A673 (cell line): ENCODE results near the gene CILP.

Source experiments
- CTCF ChIP-seq: fragments of 300-800, 200-600 bp; sonication (generic); conservative IDR thresholded peaks from 2 replicates; pipeline ENCODE4 v1.5.1; 2017; ENCODE audit warnings: low read depth, mild to moderate bottlenecking, antibody characterized with exemption, low read length, moderate library complexity, mixed read lengths
- EZH2 ChIP-seq: fragments of 200-600 bp; sonication (generic); IDR thresholded peaks from 2 replicates; pipeline ENCODE4 v1.6.1; 2017; ENCODE audit warnings: borderline replicate concordance, low read depth, mild to moderate bottlenecking, mixed read lengths, antibody characterized with exemption, low read length; ENCODE audit not compliant: poor library complexity, severe bottlenecking

GRCh38 chr15:65258375-65259262 is 47.3 kb upstream of the CILP start:
- no peak for TF ChIP-seq CTCF
- no peak for TF ChIP-seq EZH2
